ENCODE results near the gene SLC2A1.

DNA sequence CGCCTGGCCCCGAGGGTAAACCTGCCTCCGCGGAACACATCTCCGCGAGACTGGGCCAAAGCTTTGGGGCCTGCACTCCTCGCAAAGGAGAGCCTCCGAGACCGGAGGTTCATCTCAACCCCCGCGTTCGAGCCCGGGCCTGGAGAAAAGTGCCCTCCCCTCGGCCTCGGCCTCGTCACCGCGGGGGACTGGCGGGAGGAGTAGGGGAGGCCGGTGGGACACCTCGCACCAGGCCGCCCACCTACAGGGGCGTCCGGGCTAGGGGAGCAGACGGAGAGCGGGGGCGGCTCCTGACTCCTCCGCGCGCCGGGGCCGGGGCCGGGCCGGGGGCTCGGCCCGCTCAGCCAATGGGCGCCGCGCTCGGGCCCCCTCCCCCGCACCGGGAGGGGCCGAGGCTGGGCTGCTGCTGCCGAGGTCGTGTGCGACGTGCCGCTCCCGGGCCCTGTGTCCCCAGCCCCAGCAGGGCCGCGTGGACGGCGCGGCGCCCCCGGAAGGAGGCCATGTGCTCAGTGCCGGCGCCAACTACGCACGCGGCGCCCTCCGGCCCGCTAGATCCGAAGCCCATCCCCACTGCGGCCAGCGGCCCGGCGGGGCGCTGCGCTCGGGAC lies 684 bp downstream of the SLC2A1 start:
- TF ChIP-seq, protein P1, sequence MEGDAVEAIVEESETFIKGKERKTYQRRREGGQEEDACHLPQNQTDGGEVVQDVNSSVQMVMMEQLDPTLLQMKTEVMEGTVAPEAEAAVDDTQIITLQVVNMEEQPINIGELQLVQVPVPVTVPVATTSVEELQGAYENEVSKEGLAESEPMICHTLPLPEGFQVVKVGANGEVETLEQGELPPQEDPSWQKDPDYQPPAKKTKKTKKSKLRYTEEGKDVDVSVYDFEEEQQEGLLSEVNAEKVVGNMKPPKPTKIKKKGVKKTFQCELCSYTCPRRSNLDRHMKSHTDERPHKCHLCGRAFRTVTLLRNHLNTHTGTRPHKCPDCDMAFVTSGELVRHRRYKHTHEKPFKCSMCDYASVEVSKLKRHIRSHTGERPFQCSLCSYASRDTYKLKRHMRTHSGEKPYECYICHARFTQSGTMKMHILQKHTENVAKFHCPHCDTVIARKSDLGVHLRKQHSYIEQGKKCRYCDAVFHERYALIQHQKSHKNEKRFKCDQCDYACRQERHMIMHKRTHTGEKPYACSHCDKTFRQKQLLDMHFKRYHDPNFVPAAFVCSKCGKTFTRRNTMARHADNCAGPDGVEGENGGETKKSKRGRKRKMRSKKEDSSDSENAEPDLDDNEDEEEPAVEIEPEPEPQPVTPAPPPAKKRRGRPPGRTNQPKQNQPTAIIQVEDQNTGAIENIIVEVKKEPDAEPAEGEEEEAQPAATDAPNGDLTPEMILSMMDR (IDR thresholded peaks at IDR 0.05), result no peak
- TF ChIP-seq POLR2A (IDR thresholded peaks at IDR 0.05), result no peak

All from lower leg skin (tissue), 3 donors.